H1 (cell line): ENCODE data around the gene TNIP1. TPM values are rescaled to one million over a fixed set of nuclear protein-coding genes. Genes with fewer than 3 reads are reported as not detected.

ENCODE experiments used
- CTCF ChIA-PET: fragments of 300-600 bp; sonication (Branson Sonifier 250); formaldehyde crosslinking; loops from one replicate; lab custom pipeline; 2021; ENCODE audit not compliant: partially characterized antibody; lab: Charles Lee
- POLR2A ChIA-PET: fragments of 300-600 bp; sonication (Branson Sonifier 250); formaldehyde crosslinking; loops from one replicate; lab custom pipeline; 2021; ENCODE audit warnings: inconsistent platforms; ENCODE audit not compliant: partially characterized antibody; lab: Charles Lee
- DNase-seq, 2 experiments: peaks; one replicate each; pipeline versions ENCODE4 v3.0.0 to v3.0.0-alpha.2; 2010 to 2022; ENCODE audit warnings: low spot score in 2 of 2, low read depth in 1 of 2, mixed read lengths in 1 of 2
- FAIRE-seq: peaks from 2 replicates; lab custom pipeline; 2011; peaks lifted over from hg19 to GRCh38; lab: Jason Lieb, UNC
- H2AFZ ChIP-seq: 2 replicates; pipeline ENCODE4 v1.8.1; 2012; ENCODE audit warnings: low read length, inconsistent platforms
- H2AK5ac ChIP-seq: 2 replicates; pipeline ENCODE4 v1.6.1; 2013; ENCODE audit warnings: low read depth, low read length
- H2BK120ac ChIP-seq: replicated peaks from 2 replicates; pipeline ENCODE3; 2013; ENCODE audit warnings: low read depth, low read length, inconsistent platforms
- H2BK12ac ChIP-seq: 2 replicates; pipeline ENCODE4 v1.6.1; 2013; ENCODE audit warnings: low read depth, low read length
- H2BK15ac ChIP-seq: 2 replicates; pipeline ENCODE4 v1.6.1; 2013; ENCODE audit warnings: low read length
- H2BK20ac ChIP-seq: 2 replicates; pipeline ENCODE4 v1.6.1; 2013; ENCODE audit warnings: low read length
- H2BK5ac ChIP-seq: 2 replicates; pipeline ENCODE4 v1.6.1; 2013; ENCODE audit warnings: low read depth, low read length
- H3K14ac ChIP-seq: 2 replicates; pipeline ENCODE4 v1.6.1; 2013; ENCODE audit warnings: inconsistent platforms; ENCODE audit not compliant: insufficient read length
- H3K18ac ChIP-seq: 2 replicates; pipeline ENCODE4 v1.6.1; 2013; ENCODE audit warnings: low read length; ENCODE audit errors: extremely low read depth
- H3K23ac ChIP-seq: 2 replicates; pipeline ENCODE4 v1.6.1; 2013; ENCODE audit warnings: inconsistent platforms; ENCODE audit not compliant: insufficient read length
- H3K23me2 ChIP-seq: 2 replicates; pipeline ENCODE4 v1.6.1; 2013; ENCODE audit warnings: low read depth, low read length
- H3K27ac ChIP-seq: 2 replicates; pipeline ENCODE4 v1.6.1; 2011; ENCODE audit warnings: low read depth, low read length, inconsistent platforms
- H3K27me3 ChIP-seq, 4 experiments: replicated peaks in 1 of 4; 1 replicate in 1 of 4; 2 replicates in 3 of 4; pipeline versions ENCODE4 v1.6.1 to v1.8.1; 2011 to 2013; ENCODE audit warnings: low read length in 3 of 4, mild to moderate bottlenecking in 3 of 4, inconsistent platforms in 2 of 4, mixed read lengths in 2 of 4, moderate library complexity in 1 of 4; ENCODE audit not compliant: control insufficient read depth in 3 of 4, insufficient read depth in 3 of 4; ENCODE audit errors: extremely low read depth in 1 of 4
- H3K36me3 ChIP-seq, 4 experiments: 2 replicates each; pipeline versions ENCODE4 v1.6.1 to v1.8.1; 2011 to 2013; ENCODE audit warnings: mild to moderate bottlenecking in 4 of 4, low read length in 3 of 4, moderate library complexity in 2 of 4, control low read depth in 1 of 4, inconsistent platforms in 1 of 4; ENCODE audit not compliant: insufficient read depth in 4 of 4, control insufficient read depth in 2 of 4
- H3K4ac ChIP-seq: replicated peaks from 2 replicates; pipeline ENCODE3; 2013; ENCODE audit warnings: low read length, low read depth, mixed read lengths, inconsistent platforms; ENCODE audit not compliant: insufficient read length
- H3K4me1 ChIP-seq, 4 experiments: replicated peaks in 1 of 4; 1 replicate in 1 of 4; 2 replicates in 3 of 4; pipeline versions ENCODE4 v1.6.1 to v1.8.1; 2011 to 2013; ENCODE audit warnings: low read length in 3 of 4, inconsistent platforms in 2 of 4, mixed read lengths in 1 of 4; ENCODE audit not compliant: insufficient read depth in 4 of 4, control insufficient read depth in 3 of 4
- H3K4me2 ChIP-seq, 2 experiments: 2 replicates each; pipeline versions ENCODE4 v1.6.1 to v1.8.1; 2011 to 2013; ENCODE audit warnings: low read depth in 2 of 2, low read length in 2 of 2, control low read depth in 1 of 2, inconsistent platforms in 1 of 2, mild to moderate bottlenecking in 1 of 2; ENCODE audit not compliant: insufficient read depth in 1 of 2
- H3K4me3 ChIP-seq, 4 experiments: fragments of 200-600, 300-600 bp in 1 of 4; sonication (generic), shearing (Covaris generic), sonication (Bioruptor Twin) in 1 of 4; 2 replicates each; pipeline versions ENCODE4 v1.5.1 to v1.8.1; 2011 to 2016; ENCODE audit warnings: low read length in 4 of 4, low read depth in 3 of 4, control low read depth in 2 of 4, inconsistent platforms in 2 of 4, mild to moderate bottlenecking in 2 of 4, mixed read lengths in 1 of 4, moderate library complexity in 1 of 4; ENCODE audit not compliant: insufficient read depth in 2 of 4; ENCODE audit errors: extremely low read depth in 1 of 4
- H3K56ac ChIP-seq: replicated peaks from 2 replicates; pipeline ENCODE3; 2013; ENCODE audit warnings: low read depth, mild to moderate bottlenecking, mixed read lengths, low read length, inconsistent platforms; ENCODE audit not compliant: insufficient read length
- H3K79me1 ChIP-seq: 2 replicates; pipeline ENCODE4 v1.6.1; 2013; ENCODE audit warnings: low read depth, low read length, control low read depth
- H3K79me2 ChIP-seq, 2 experiments: 2 replicates each; pipeline versions ENCODE4 v1.6.1 to v1.8.1; 2012 to 2013; ENCODE audit warnings: low read length in 2 of 2, mild to moderate bottlenecking in 2 of 2, inconsistent platforms in 1 of 2; ENCODE audit not compliant: insufficient read depth in 2 of 2, control insufficient read depth in 1 of 2
- H3K9ac ChIP-seq, 4 experiments: replicated peaks in 1 of 4; 1 replicate in 1 of 4; 2 replicates in 3 of 4; pipeline versions ENCODE4 v1.6.1 to v1.8.1; 2011 to 2013; ENCODE audit warnings: low read depth in 3 of 4, low read length in 3 of 4, control low read depth in 2 of 4, mild to moderate bottlenecking in 2 of 4, moderate library complexity in 2 of 4, inconsistent platforms in 1 of 4; ENCODE audit errors: extremely low read depth in 1 of 4
- H3K9me3 ChIP-seq, 2 experiments: 2 replicates each; pipeline versions ENCODE4 v1.6.1 to v1.8.1; 2012 to 2013; ENCODE audit warnings: mild to moderate bottlenecking in 2 of 2, moderate library complexity in 2 of 2, control low read depth in 1 of 2, inconsistent platforms in 1 of 2, low read depth in 1 of 2, low read length in 1 of 2, mixed read lengths in 1 of 2; ENCODE audit not compliant: insufficient read depth in 2 of 2
- H4K20me1 ChIP-seq, 2 experiments: replicated peaks in 1 of 2; 2 replicates each; pipeline versions ENCODE3 to v1.8.1; 2011 to 2013; ENCODE audit warnings: inconsistent platforms in 2 of 2, low read length in 2 of 2, mild to moderate bottlenecking in 1 of 2; ENCODE audit not compliant: insufficient read depth in 2 of 2, control insufficient read depth in 1 of 2
- H4K5ac ChIP-seq: 2 replicates; pipeline ENCODE4 v1.6.1; 2013; ENCODE audit warnings: low read length, low read depth, mixed read lengths, inconsistent platforms; ENCODE audit not compliant: insufficient read length
- H4K8ac ChIP-seq: 2 replicates; pipeline ENCODE4 v1.8.0; 2013; ENCODE audit warnings: mild to moderate bottlenecking, moderate library complexity, low read length, inconsistent platforms; ENCODE audit not compliant: insufficient read depth; ENCODE audit errors: extremely low read depth
- H4K91ac ChIP-seq: replicated peaks from 2 replicates; pipeline ENCODE3; 2013; ENCODE audit warnings: low read length, mixed read lengths, inconsistent platforms; ENCODE audit not compliant: insufficient read length
- BCL11A ChIP-seq, 2 experiments: IDR thresholded peaks; one replicate each; pipeline ENCODE4 v1.6.1; 2011; ENCODE audit warnings: low read depth in 2 of 2, low read length in 2 of 2, mild to moderate bottlenecking in 2 of 2
- CBX5 ChIP-seq: fragments of 300-800, 300-1000 bp; sonication (generic); IDR thresholded peaks from 2 replicates; pipeline ENCODE4 v1.7.1; 2016; ENCODE audit warnings: antibody characterized with exemption, low read length, low read depth
- CREB1 ChIP-seq: IDR thresholded peaks from 2 replicates; pipeline ENCODE4 v1.6.1; 2012; ENCODE audit warnings: inconsistent platforms
- EZH2 ChIP-seq: fragments of 200-600 bp; sonication (generic); IDR thresholded peaks from 2 replicates; pipeline ENCODE4 v1.7.1; 2012; ENCODE audit warnings: low read depth, mild to moderate bottlenecking, moderate library complexity, low read length, inconsistent platforms; ENCODE audit not compliant: severe bottlenecking
- GTF2F1 ChIP-seq: IDR thresholded peaks from 2 replicates; pipeline ENCODE4 v1.6.1; 2012; ENCODE audit warnings: low read depth, low read length, improper control_type of control experiment, borderline replicate concordance
- KDM1A ChIP-seq: fragments of 200-600, 300-600 bp; sonication (generic); IDR thresholded peaks from 2 replicates; pipeline ENCODE4 v1.7.1; 2016; ENCODE audit warnings: mild to moderate bottlenecking, low read length, borderline replicate concordance
- POLR2AphosphoS5 ChIP-seq: IDR thresholded peaks from 2 replicates; pipeline ENCODE4 v1.6.1; 2011; ENCODE audit warnings: low read depth, low read length
- RBBP5 ChIP-seq: IDR thresholded peaks from 2 replicates; pipeline ENCODE4 v1.7.1; 2012; ENCODE audit warnings: low read depth, mild to moderate bottlenecking, inconsistent platforms, low read length, moderate library complexity, borderline replicate concordance
- RNF2 ChIP-seq: fragments of 200-900, 300-1000 bp; sonication (generic); IDR thresholded peaks from 2 replicates; pipeline ENCODE4 v1.7.1; 2016; ENCODE audit warnings: borderline replicate concordance, low read depth, mild to moderate bottlenecking, antibody characterized with exemption, low read length; ENCODE audit not compliant: poor library complexity, severe bottlenecking; ENCODE audit errors: missing control alignments
- SIRT6 ChIP-seq: IDR thresholded peaks from one replicate; pipeline ENCODE4 v1.7.1; 2012; ENCODE audit warnings: low read length, inconsistent platforms
- TAF7 ChIP-seq: optimal IDR thresholded peaks from 2 replicates; pipeline ENCODE3; 2011; ENCODE audit warnings: low read depth, mild to moderate bottlenecking, inconsistent platforms, low read length, moderate library complexity, borderline replicate concordance
- WGBS, 2 experiments: shearing (Covaris generic) in 1 of 2; methylation state at CpG; one replicate each; pipeline versions ENCODE4 v1.1.6 to v1.1.7; 2013 to 2015; ENCODE audit warnings: low lambda C conversion rate in 2 of 2, mixed read lengths in 2 of 2, inconsistent platforms in 1 of 2, low coverage in 1 of 2, missing lambda C conversion rate in 1 of 2; ENCODE audit not compliant: insufficient replicate concordance in 2 of 2, insufficient coverage in 1 of 2, insufficient read length in 1 of 2; ENCODE audit errors: extremely low coverage in 1 of 2, missing lambda C conversion rate in 1 of 2; 5-methylcytosine and 5-hydroxymethylcytosine counted together
- polyA plus RNA-seq, 7 experiments: library from polyadenylated mRNA; depleted of rRNA in 3 of 7; stranded (reverse) in 5 of 7; unstranded in 2 of 7; fragments of >200 nt in 5 of 7; fragments of 200-250 nt in 2 of 7; gene quantifications; 1 replicate in 5 of 7; 2 replicates in 1 of 7; 4 replicates in 1 of 7; pipeline versions ENCODE4 v1.2.1 to v1.2.3, GENCODE V29; 2011 to 2013; ENCODE audit warnings: missing spikeins in 2 of 7, mixed read lengths in 2 of 7
- total RNA-seq: library from RNA; stranded (reverse); fragmentation: NEBNext Ultra II Directional; extraction: Animal tissue kit (Norgen Biotek cat#: 25700); gene quantifications from 2 replicates; pipeline ENCODE4 v1.2.1, GENCODE V29; 2021
- TF ChIP-seq, protein P1 (sequence below): IDR thresholded peaks from 2 replicates; pipeline ENCODE4 v1.6.1; 2011; ENCODE audit warnings: low read length, improper control_type of control experiment

TNIP1 gene
- total and polyA plus RNA-seq, 2 of the 8 experiments (the other 6 are each of a cell fraction or from before 2014, with no cell fraction given), result 14.2 to 31.9 TPM

DNA sequence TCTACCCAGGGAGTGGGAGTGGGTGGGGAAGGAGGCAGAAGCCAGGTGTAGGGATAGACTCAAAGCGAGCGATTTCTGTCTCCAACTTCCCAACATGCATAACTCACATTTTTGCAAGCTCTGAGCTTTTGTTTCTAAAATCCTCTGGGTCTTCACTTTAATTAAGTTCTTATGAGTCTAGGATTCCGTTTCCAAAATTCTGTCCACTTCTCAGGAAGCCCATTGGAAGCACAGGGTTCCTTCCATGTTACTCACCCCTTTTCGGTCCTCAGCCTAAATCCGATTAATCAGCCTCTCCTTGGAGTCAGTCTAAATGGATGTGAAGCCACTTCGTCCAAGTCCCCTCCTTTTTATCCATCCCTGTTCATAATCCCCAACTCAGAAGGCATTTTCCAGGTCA is 59.1 kb downstream of the TNIP1 start:
- Histone ChIP-seq H3K27ac (no peak overlapping the region), H2BK20ac (no peak overlapping the region), H3K79me2 (no peaks in the 10 kb centered on the region), H3K18ac (no peak overlapping the region), H4K5ac (no peak overlapping the region), H3K4me3 (no peak overlapping the region), H3K4me2 (no peak overlapping the region; a peak in 1 of 4 replicates), H4K20me1 (peaks cover 0 to 3% of the 10 kb centered on the region in 2 experiments), H3K14ac (no peak overlapping the region), H3K9me3 (no peaks in the 10 kb centered on the region), H3K36me3 (no peaks in the 10 kb centered on the region), H3K4me1 (peaks cover 0 to 1% (median 0%) of the 10 kb centered on the region in 4 experiments; a peak in 1 of 7 replicates), H3K27me3 (peaks cover 0 to 8% (median 5%) of the 10 kb centered on the region in 4 experiments; a peak in 6 of 7 replicates), H4K91ac (no peak overlapping the region), H3K56ac (no peak overlapping the region), H3K23ac (no peak overlapping the region), H3K9ac (no peak overlapping the region), H3K79me1 (no peaks in the 10 kb centered on the region), H2BK12ac (no peak overlapping the region), H4K8ac (no peak overlapping the region), H2BK120ac (no peak overlapping the region), H2AK5ac (no peak overlapping the region), H2BK5ac (no peak overlapping the region), H3K4ac (no peak overlapping the region), H3K23me2 (peaks cover 8% of the 10 kb centered on the region; the same call in 1 of the 2 replicates), H2AFZ (no peak overlapping the region), H2BK15ac (no peak overlapping the region)
- WGBS, 2 experiments, result 89% methylated on average over 6 of the region's 6 CpGs; no CpG with 5 or more reads in 1 of the 2 experiments
- DNase-seq, result no peak
- ChIA-PET POLR2A (interaction anchor here (0.7 to 2.5 kb wide), 3 partner anchors 10 to 25 kb away, joined by 3 to 10 read pairs (median 7); no protein-coding TSS in a partner anchor), CTCF (interaction anchor here (0.8 to 2.6 kb wide), 10 partner anchors 8 to 146 kb away, joined by 3 to 22 read pairs (median 3); partner anchors contain the start of gene TNIP1)
- FAIRE-seq, result no peak
- TF ChIP-seq SIRT6, result no peak
- no peak for TF ChIP-seq POLR2AphosphoS5
- TF ChIP-seq RNF2, result no peak
- TF ChIP-seq CREB1, result no peak
- TF ChIP-seq BCL11A (IDR thresholded peaks at IDR 0.05; ENCODE audit: low read depth in 2 of 2, low read length in 2 of 2), result no peak
- no peak for TF ChIP-seq EZH2
- no peak for TF ChIP-seq GTF2F1
- TF ChIP-seq KDM1A, result no peak
- TF ChIP-seq, protein P1, sequence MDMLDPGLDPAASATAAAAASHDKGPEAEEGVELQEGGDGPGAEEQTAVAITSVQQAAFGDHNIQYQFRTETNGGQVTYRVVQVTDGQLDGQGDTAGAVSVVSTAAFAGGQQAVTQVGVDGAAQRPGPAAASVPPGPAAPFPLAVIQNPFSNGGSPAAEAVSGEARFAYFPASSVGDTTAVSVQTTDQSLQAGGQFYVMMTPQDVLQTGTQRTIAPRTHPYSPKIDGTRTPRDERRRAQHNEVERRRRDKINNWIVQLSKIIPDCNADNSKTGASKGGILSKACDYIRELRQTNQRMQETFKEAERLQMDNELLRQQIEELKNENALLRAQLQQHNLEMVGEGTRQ, result no peak
- no peak for TF ChIP-seq CBX5
- no peak for TF ChIP-seq RBBP5
- TF ChIP-seq TAF7, result no peak
